NCI-H1105 treated with DMSO at 0.1 percent for 48 hours (cell line): ENCODE data around the gene PPP1R15A.
"Not testable (repeated sequence)": the region's sequence is repeated elsewhere in the genome, so short reads cannot be mapped to it uniquely, and the experiment has no call there.

Experiments used
- DNase-seq: peaks from one replicate; lab custom pipeline; 2025; lab: John Stamatoyannopoulos, UW

The PPP1R15A gene

DNA sequence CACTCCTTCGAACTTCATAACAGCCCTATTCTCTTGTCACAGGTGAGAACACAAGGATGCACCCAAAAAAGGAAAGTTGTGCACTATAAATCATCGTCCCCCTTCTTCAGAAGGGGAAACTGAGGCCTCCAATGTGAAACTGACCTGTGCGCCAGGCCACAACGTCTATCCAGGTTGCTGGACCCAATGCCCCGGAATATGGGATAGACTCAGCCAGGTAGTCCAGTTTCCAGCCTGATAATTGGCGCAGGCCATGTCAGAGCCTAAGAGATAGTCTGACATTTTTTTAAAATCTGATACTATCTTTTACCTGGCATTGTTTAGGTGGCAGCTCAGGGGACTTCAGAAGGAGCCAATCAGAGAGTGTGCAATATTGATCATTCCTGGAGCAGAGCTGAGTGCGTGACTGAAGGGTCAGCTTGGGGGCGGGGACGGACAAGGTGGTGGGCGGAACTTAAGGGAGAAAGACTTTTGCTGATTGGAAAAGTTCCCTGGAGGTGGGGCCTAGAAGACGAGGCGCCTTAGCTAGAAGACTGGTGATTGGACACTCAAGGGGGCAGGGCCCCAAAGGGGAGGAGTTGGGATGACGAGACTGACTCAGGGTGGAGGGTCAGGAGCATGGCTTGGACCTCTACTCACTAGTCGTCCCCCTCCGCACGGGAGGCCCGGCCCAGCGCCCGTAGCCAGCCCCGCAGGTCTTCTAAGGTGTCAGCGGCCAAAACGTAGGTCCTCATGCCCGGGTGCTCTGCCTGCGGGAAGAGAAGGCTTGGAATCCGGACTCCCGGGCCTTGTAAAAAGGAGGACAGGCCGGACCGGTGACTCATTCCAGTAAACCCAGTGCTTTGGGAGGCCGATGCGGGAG is 12.3 kb upstream of the PPP1R15A start:
- DNase-seq, result no peak

DNA sequence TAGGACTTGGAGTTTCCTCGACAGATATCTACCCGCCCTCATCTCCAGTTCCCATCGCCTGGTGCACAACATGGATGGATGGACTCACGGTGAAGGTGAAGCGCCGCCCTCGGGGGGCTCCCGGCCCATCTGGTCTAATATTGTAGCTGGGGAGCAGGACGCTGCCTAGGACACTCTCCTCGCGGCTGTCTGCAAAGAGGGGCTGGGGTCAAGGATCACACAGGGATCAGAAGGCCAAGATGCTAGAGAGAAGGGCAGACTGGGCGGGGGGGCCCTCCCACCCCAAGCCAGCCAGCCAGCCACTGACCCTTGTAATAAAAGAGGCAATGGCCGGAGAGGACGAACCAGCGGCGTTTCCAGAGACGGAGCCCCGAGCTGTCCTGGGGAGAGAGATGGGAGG is 10.9 kb upstream of the PPP1R15A start:
- DNase-seq, result no peak

DNA sequence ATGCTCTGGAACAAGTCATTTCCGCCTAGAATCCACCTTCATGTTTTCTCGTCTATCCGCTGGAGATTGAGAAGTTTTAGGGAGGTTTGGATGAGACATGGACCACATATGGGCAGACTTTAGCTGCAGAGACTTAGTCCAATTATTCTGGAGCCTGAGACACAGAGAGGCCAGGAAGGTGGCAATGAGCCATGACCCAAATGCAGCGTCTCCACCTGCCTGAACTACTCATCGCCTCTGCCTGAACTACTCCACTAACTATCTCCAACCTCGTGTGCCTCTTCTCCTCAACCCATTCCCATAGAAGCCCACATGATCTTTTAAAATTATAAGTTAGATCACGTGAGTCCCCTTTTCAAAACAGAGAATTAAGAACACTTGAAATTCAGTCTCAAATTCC is 9.4 kb upstream of the PPP1R15A start:
- DNase-seq, result no peak

DNA sequence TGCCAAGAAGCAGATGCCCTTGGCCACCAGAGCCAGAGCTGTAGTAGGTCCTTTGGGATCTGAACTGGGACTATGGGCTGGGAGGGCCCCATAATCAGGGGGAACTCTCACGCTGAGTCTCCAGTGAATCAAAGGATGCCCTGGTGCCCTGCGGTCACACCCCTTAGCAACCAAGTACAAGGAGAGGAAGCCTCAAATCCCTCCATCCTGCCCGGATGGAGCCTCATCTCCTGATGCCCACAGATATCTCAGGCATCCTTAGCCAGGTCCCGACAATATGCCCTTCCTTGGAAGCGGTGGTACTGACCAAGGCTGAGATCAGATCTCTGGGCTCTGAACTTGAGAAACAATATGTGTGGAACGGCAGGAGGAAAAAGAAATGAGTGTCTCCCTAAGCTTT is 5.5 kb upstream of the PPP1R15A start:
- DNase-seq, result no peak

DNA sequence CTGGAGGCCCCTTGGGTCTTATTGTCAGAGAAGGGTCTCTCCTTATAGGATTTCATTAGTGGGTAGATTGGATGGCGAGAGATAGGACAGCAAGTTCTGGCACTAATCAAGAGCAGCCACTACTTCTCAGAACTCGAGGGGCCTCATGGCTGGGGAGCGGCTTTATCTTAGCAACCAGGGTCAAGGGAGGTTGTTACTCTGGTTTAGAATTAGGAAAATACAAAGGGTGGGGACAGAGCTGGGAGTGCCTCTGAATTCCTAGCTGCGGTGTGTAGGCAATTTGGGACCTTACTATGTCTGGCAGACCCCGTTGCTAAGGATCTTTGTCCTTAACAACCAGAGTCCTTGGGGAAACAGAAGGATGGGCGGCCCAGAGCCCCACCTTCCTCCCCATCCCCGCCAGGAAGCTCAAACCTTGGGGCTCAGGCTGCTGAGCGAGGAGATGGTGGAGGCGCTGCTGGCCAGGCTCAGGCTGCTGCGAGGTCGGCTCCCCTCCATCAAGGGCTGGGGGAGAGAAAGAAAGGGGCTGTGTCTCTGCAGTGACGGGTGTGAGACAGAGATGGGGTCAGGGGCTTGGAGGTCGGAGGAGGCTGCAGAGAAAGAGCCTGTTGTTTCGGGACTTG is 5.0 kb upstream of the PPP1R15A start:
- DNase-seq, result no peak

DNA sequence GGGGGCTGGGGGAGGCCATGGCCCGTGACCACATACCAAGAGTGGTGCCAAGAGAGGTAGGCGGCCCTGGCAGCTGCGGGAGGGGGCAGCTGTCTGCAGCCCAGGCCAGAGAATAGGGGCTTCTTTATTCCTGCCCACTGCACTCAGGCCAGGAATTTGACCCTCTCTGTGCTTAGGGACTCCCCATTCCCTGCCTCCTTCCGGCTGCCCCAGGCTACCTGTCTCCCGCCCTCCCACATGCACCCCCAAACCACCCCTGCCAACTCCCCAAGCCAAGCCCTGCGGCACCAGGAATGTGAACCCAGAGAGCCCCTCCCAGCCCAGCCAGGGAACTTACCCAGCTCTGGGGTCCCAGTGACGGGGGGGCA is 4.5 kb upstream of the PPP1R15A start:
- DNase-seq, result no peak

DNA sequence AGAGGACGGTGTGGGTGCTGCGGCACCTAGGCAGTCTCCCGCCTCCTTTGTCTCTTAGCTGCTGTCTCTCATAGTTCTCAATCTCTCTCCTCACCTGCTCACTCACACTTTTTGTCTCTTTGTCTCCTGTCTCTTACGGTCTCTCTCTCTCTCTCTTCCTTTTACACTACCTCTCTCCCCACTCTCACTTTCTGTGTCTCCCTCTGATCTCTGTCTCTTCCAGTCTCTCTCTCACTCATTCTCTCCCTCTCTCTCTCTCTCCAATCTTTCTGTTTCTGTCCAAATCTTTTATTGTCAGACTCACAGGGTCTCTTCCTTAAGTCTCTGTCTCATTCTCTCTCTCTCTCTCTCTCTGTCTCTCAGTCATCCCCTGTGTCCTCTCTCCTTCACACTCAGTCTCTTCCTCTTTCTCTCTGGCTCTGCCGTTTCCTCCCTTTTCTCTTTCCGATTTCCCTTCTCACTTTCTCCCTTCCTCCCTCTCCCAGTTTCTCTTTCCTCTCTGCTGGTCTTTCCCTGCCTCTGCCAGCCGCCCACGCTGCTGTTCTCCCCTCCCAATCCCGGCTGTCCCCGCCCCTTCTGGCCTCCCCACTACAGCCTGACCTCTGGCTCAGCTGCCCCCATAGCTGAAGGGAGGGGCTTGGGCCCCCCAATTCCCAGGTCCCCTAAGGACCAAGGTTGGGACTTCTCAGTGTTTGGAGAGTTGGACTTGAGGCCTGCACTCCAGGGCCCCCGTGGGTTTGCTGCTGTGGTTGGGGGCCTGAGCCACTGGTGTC is 3.9 kb upstream of the PPP1R15A start, which contains the start of gene PLEKHA4:
PLEKHA4 (minus strand) TSS at position 504 of the 773 bp plus-strand sequence. CDS start 997 bp downstream, outside the sequence.
- no peak for DNase-seq

DNA sequence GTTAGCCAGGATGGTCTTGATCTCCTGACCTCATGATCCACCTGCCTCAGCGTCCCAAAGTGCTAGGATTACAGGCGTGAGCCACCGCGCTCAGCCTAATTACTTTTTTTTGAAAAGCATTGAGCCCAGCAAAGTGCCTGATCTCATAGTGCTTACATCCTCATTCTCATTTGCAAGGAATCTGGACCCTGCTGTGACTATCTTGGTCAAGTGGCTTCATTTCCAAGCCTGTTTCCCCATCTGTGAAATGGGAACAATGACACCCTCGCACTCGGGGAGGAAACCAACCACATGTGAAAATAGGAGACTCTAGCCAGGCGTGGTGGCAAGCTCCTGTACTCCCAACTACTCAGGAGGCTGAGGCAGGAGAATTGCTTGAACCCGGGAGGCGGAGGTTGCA is 2.2 kb upstream of the PPP1R15A start:
- DNase-seq, result no peak

DNA sequence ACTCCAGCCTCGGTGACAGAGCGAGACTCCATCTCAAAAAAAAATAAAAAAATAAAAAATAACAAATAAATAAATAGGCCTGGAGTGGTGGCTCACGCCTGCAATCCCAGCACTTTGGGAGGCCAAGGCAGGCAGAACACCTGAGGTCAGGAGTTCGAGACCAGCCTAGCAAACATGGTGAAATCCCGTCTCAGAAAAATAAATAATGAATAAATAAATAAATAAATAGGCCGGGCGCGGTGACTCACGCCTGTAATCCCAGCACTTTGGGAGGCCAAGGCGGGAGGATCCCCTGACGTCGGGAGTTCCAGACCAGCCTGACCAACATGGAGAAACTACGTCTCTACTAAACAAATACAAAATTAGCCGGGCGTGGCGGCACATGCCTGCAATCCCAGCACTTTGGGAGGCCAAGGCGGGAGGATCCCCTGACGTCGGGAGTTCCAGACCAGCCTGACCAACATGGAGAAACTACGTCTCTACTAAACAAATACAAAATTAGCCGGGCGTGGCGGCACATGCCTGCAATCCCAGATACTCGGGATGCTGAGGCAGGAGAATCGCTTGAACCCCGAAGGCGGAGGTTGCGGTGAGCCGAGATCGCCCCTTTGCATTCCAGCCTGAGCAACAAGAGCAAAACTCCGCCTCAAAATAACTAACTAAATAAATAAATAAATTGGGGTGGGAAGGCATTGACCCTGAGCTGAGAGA is 595 bp upstream of the PPP1R15A start:
- DNase-seq, result not testable (repeated sequence)

DNA sequence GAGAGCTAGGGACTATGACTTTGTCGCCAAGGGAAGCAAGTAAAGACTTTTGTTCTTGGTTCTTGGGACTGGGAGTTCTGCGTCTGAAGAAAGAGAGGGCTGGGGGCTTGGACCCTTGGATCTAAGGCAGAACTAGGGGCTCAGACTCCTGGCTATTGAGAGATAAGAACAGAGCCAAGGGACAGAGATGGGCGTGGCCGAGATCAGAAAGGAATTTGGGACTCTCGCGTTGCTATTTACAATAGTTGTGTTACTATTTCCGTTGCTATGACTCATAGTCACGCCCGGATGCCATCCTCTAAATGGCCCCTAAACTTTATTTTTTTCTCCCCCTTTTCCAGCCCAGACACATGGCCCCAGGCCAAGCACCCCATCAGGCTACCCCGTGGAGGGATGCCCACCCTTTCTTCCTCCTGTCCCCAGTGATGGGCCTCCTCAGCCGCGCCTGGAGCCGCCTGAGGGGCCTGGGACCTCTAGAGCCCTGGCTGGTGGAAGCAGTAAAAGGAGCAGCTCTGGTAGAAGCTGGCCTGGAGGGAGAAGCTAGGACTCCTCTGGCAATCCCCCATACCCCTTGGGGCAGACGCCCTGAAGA is 759 bp downstream of the PPP1R15A start:
- DNase-seq, result peak; percentile 45

DNA sequence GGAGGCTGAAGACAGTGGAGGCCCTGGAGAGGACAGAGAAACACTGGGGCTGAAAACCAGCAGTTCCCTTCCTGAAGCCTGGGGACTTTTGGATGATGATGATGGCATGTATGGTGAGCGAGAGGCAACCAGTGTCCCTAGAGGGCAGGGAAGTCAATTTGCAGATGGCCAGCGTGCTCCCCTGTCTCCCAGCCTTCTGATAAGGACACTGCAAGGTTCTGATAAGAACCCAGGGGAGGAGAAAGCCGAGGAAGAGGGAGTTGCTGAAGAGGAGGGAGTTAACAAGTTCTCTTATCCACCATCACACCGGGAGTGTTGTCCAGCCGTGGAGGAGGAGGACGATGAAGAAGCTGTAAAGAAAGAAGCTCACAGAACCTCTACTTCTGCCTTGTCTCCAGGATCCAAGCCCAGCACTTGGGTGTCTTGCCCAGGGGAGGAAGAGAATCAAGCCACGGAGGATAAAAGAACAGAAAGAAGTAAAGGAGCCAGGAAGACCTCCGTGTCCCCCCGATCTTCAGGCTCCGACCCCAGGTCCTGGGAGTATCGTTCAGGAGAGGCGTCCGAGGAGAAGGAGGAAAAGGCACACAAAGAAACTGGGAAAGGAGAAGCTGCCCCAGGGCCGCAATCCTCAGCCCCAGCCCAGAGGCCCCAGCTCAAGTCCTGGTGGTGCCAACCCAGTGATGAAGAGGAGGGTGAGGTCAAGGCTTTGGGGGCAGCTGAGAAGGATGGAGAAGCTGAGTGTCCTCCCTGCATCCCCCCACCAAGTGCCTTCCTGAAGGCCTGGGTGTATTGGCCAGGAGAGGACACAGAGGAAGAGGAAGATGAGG is 1.5 kb downstream of the PPP1R15A start:
- no peak for DNase-seq

DNA sequence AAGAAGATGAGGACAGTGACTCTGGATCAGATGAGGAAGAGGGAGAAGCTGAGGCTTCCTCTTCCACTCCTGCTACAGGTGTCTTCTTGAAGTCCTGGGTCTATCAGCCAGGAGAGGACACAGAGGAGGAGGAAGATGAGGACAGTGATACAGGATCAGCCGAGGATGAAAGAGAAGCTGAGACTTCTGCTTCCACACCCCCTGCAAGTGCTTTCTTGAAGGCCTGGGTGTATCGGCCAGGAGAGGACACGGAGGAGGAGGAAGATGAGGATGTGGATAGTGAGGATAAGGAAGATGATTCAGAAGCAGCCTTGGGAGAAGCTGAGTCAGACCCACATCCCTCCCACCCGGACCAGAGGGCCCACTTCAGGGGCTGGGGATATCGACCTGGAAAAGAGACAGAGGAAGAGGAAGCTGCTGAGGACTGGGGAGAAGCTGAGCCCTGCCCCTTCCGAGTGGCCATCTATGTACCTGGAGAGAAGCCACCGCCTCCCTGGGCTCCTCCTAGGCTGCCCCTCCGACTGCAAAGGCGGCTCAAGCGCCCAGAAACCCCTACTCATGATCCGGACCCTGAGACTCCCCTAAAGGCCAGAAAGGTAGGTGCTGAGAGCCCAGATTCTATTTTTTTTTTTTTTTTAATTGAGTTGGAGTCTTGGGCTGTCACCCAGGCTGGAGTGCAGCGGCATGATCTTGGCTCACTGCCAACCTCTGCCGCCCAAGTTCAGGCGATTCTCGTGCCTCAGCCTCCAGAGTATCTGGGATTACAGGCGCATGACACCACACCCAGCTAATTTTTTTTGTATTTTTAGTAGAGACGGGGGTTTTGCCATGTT is 2.3 kb downstream of the PPP1R15A start:
- DNase-seq, result peak; percentile 62

DNA sequence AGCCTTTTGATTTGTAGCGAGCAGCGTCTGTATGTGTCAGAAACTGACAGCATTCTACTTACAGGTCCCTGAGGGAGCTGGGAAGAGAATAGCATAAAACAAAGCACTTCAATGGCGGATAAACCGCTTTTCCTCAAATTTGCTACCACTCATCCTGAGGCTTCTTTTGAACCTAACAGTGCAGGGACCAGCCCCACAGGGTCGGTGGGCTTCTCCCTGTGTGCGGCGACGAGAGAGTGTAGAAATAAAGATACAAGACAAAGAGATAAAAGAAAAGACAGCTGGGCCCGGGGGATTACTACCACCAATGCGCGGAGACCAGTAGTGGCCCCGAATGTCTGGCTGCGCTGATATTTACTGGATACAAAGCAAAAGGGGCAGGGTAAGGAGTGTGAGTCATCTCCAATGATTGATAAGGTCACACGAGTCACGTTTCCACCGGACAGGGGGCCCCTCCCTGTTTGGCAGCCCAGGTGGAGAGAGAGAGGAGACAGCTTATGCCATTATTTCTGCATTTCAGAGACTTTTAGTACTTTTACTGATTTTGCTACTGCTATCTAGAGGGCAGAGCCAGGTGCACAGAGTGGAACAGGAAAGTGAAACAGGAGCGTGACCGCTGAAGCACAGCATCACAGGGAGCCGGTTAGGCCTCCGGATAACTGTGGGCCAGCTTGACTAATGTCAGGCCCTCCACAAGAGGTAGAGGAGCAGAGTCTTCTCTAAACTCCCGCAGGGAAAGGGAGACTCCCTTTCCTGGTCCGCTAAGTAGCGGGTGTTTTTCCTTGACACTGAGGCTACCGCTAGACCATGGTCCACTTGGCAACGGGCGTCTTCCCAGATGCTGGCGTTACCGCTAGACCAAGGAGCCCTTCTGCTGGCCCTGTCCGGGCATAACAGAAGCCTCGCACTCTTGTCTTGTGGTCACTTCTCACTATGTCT is 4.1 kb downstream of the PPP1R15A start:
- DNase-seq, result not testable (repeated sequence)

DNA sequence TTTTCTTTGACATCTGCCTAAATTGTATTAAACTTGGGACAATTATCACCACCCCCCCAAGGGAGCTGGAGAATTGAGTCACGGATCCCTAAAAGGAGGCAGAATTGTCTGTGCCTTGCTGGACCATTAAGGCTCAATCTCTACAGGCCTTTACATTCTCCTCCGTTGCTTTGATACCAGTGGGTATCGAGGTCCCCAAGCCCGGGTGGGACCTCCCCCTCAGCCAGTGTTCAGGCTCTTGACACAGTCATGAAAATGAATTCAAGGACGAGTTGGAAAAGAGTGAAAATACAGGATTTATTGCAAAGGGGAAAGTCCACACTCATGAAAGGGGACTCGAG is 5.6 kb downstream of the PPP1R15A start:
- DNase-seq, result no peak

DNA sequence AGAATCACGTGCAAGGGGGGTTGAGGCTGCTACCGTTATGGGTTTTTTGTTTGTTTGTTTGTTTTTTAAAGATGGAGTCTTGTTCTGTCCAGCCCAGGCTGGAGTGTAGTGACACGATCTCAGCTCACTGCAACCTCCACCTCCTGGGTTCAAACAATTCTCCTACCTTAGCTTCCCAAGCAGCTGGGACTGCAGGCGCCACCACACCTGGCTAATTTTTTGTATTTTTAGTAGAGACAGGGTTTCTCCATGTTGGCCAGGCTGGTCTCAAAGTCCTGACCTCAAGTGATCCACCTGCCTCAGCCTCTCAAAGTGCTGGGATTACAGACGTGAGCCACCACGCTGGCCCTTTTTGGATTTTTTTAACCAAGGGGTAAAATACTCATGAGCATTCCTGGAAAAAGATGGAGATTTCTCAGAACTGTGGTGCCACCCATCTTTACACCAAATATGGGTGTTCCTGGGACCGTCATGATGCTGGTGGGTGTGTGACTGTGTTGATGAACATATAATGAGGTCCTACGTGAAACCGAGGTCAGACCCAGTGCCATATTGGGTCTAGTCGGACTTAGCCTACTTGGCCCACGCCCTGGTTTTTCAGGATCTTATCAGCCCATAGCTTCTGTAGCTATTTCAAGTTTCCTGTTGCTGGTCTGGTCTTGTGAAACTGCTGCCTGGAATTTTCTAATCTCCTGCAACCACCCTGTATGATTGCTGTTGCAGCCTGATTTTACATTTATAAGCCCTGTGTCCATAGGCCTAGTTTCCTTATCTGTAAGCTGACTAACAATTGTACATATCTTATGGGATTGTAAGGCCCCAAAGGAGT is 6.2 kb downstream of the PPP1R15A start:
- no peak for DNase-seq

DNA sequence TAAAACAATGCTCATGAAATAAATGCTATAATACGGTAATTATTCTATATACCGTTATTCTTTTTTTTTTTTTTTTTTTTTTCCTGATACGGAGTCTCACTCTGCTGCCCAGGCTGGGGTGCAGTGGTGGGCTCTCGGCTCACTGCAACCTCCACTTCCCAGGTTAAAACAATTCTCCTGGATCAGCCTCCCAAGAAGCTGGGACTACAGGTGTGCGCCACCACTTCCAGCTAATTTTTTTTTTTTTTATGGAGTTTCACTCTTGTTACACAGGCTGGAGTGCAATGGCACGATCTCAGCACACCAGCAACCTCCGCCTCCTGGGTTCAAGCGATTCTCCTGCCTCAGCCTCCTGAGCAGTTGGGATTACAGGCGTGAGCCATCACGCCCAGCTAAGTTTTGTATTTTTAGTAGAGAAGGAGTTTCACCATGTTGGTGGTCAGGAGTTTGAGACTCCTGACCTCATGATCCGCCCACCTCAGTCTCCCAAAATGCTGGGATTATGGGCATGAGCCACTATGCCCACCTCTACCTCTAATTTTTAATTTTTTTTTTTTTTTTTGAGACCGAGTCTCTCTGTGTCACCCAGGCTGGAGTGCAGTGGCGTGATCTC is 6.9 kb downstream of the PPP1R15A start:
- no peak for DNase-seq

DNA sequence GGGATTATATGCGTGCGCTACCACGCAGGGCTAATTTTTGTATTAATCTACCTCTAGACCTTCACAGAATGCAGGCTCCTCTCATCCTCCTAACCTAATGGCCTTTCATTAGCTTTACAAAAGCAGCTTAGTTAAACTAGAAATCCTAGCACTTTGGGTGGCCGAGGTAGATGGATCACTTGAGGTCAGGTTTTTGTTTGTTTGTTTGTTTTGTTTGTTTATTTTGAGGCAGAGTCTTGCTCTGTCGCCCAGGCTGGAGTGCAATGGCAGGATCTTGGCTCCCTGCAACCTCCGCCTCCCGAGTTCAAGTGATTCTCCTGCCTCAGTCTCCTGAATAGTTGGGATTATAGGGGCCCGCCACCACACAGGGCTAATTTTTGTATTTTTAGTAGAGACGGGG is 7.5 kb downstream of the PPP1R15A start:
- not testable (repeated sequence) for DNase-seq
